ENCODE measurements around the gene STRIP2. TPM values are rescaled to one million over a fixed set of nuclear protein-coding genes. Genes with fewer than 3 reads are reported as not detected.

STRIP2 gene
- total RNA-seq, 3 donors from 2014 or later (not counting 1 experiment from before 2014, with no cell fraction given): 1.7 to 2.3 (median 2.1) TPM

DNA sequence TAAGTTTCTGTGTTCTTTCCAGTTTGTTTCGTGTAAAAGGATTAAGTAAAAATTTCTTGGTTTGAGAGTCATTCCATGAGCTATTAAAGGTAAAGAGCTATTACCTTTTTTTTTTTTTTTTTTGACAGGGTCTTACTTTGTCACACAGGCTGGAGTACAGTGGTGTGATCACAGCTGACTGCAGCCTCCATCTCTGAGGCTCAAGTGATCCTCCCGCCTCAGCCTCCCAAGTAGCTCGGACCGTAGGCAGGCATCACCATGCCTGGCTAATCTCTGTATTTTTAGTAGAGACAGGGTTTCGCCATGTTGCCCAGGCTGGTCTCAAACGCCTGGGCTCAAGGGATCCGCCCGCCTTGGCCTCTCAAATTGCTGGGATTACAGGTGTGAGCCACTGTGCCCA lies 69.5 kb downstream of the STRIP2 start:
- TF ChIP-seq, protein P1, sequence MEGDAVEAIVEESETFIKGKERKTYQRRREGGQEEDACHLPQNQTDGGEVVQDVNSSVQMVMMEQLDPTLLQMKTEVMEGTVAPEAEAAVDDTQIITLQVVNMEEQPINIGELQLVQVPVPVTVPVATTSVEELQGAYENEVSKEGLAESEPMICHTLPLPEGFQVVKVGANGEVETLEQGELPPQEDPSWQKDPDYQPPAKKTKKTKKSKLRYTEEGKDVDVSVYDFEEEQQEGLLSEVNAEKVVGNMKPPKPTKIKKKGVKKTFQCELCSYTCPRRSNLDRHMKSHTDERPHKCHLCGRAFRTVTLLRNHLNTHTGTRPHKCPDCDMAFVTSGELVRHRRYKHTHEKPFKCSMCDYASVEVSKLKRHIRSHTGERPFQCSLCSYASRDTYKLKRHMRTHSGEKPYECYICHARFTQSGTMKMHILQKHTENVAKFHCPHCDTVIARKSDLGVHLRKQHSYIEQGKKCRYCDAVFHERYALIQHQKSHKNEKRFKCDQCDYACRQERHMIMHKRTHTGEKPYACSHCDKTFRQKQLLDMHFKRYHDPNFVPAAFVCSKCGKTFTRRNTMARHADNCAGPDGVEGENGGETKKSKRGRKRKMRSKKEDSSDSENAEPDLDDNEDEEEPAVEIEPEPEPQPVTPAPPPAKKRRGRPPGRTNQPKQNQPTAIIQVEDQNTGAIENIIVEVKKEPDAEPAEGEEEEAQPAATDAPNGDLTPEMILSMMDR (IDR thresholded peaks at IDR 0.05): no peak
- peak overlapping the region; percentile 91 for H3K4me3 Mint-ChIP-seq
- Histone ChIP-seq H3K27ac (ENCODE audit: low read length) (no peak overlapping the region), H3K36me3 (ENCODE audit: control insufficient read depth, insufficient read depth, low read length) (no peaks in the 10 kb centered on the region), H3K4me3 (ENCODE audit: low read length) (no peak overlapping the region), H3K4me1 (ENCODE audit: control insufficient read depth, insufficient read depth, low read length) (peaks cover 33% of the 10 kb centered on the region), H3K27me3 (ENCODE audit: control insufficient read depth, insufficient read depth, low read length) (no peaks in the 10 kb centered on the region), H3K9me3 (ENCODE audit: control insufficient read depth, insufficient read depth, low read length) (no peaks in the 10 kb centered on the region)
- DNase-seq (no peak), ATAC-seq (no peak)
- no peaks in the 10 kb centered on the region for H3K9me3 Mint-ChIP-seq
- H3K4me1 Mint-ChIP-seq: peaks cover 23% of the 10 kb centered on the region in 2 donors
- WGBS (ENCODE audit: insufficient coverage): 98% methylated on average over 7 of the region's 8 CpGs
- peak overlapping the region; percentile 85 to 88 for H3K27ac Mint-ChIP-seq
- no peaks in the 10 kb centered on the region for H3K36me3 Mint-ChIP-seq
- no peaks in the 10 kb centered on the region for H3K27me3 Mint-ChIP-seq (ENCODE audit: low read depth in 2 of 2)
- intact Hi-C loops (cut with micrococcal nuclease): loop anchor here (5.0 kb wide), 1 partner anchor 34 kb away; no protein-coding TSS in a partner anchor

DNA sequence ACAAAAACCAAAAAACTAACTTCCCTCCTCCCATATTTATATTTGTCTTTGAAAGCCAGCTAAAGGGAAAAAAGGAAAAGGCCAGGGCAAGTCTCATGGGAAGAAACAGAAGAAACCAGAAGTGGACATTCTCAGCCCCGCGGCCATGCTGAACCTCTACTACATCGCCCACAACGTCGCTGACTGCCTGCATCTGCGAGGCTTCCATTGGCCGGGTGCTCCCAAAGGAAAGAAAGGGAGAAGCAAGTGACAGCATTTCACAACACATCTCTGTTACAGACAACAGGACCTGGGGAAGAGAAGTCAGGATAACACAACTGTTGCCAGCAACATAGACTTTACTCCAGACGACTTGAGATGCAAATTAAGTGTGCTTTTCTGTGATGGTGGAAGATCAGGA lies 78.0 kb downstream of the STRIP2 start:
- no peak overlapping the region for H3K4me3 ChIP-seq (ENCODE audit: low read length)
- DNase-seq: no peak
- H3K36me3 ChIP-seq (ENCODE audit: control insufficient read depth, insufficient read depth, low read length): no peaks in the 10 kb centered on the region
- peaks cover 3% of the 10 kb centered on the region for H3K4me1 ChIP-seq (ENCODE audit: control insufficient read depth, insufficient read depth, low read length)
- Mint-ChIP-seq H3K9me3 (no peaks in the 10 kb centered on the region), H3K27ac (no peak overlapping the region), H3K27me3 (ENCODE audit: low read depth in 2 of 2) (no peaks in the 10 kb centered on the region), H3K4me3 (no peak overlapping the region), H3K36me3 (no peaks in the 10 kb centered on the region), H3K4me1 (peaks cover 10 to 11% of the 10 kb centered on the region in 2 donors)
- TF ChIP-seq, protein P1 (IDR thresholded peaks at IDR 0.05): no peak
- WGBS (ENCODE audit: insufficient coverage): 86% methylated on average over 8 of the region's 8 CpGs
- no peaks in the 10 kb centered on the region for H3K9me3 ChIP-seq (ENCODE audit: control insufficient read depth, insufficient read depth, low read length)
- no peaks in the 10 kb centered on the region for H3K27me3 ChIP-seq (ENCODE audit: control insufficient read depth, insufficient read depth, low read length)
- no peak overlapping the region for H3K27ac ChIP-seq (ENCODE audit: low read length)
- intact Hi-C loops (cut with micrococcal nuclease): no loop called here
- no peak for ATAC-seq

DNA sequence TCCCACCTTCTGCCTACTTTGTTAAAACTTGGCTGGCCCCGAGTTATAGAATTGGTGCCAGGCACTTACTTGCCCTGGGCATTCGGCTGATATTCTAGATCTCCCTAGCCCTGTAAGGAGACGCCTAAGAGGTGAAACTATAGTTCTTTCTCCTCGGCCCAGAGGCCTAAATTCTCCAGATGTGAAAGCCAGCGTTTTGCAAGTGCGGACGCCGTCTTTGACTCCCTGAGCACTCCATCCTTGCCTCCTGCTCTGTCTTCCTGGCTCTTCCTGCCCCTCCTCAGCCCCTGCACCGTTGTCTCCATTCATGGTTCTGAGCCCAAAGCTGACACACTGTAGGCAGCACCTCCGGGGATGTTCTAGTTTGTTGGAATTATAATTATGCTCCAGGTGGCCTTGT lies 79.3 kb downstream of the STRIP2 start:
- intact Hi-C loops (cut with micrococcal nuclease): no loop called here
- 94% methylated on average over 10 of the region's 10 CpGs for WGBS (ENCODE audit: insufficient coverage)
- no peaks in the 10 kb centered on the region for H3K27me3 ChIP-seq (ENCODE audit: control insufficient read depth, insufficient read depth, low read length)
- no peak overlapping the region for H3K4me3 Mint-ChIP-seq
- H3K27ac Mint-ChIP-seq: no peak overlapping the region
- H3K4me1 ChIP-seq (ENCODE audit: control insufficient read depth, insufficient read depth, low read length): peaks cover 3% of the 10 kb centered on the region
- no peaks in the 10 kb centered on the region for H3K9me3 Mint-ChIP-seq
- no peak overlapping the region for H3K4me3 ChIP-seq (ENCODE audit: low read length)
- DNase-seq: no peak
- TF ChIP-seq, protein P1 (IDR thresholded peaks at IDR 0.05): no peak
- no peaks in the 10 kb centered on the region for H3K27me3 Mint-ChIP-seq (ENCODE audit: low read depth in 2 of 2)
- H3K27ac ChIP-seq (ENCODE audit: low read length): no peak overlapping the region
- no peaks in the 10 kb centered on the region for H3K9me3 ChIP-seq (ENCODE audit: control insufficient read depth, insufficient read depth, low read length)
- H3K36me3 ChIP-seq (ENCODE audit: control insufficient read depth, insufficient read depth, low read length): no peaks in the 10 kb centered on the region
- peaks cover 17 to 20% of the 10 kb centered on the region in 2 donors for H3K4me1 Mint-ChIP-seq
- H3K36me3 Mint-ChIP-seq: no peaks in the 10 kb centered on the region
- no peak for ATAC-seq

DNA sequence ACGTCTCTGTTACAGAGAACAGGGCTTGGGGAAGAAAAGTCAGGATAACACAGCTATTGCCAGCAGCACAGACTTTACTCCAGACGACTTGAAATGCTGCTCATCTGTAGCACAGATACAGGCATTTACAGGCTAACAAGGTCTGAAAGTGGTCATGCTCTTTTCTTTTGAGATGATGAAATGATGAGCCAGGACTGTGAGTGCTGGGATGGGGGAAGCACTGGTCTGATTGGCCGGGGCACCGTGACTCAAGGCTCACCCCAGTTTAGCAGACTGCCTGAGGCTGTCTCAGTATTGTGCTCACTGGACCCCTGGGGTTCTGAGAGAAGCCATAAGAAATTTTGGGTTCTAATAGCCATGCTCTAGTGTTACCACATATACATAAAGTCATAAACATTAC lies 80.5 kb downstream of the STRIP2 start:
- no peaks in the 10 kb centered on the region for H3K36me3 ChIP-seq (ENCODE audit: control insufficient read depth, insufficient read depth, low read length)
- Mint-ChIP-seq H3K4me1 (peaks cover 17 to 20% of the 10 kb centered on the region in 2 donors), H3K9me3 (no peaks in the 10 kb centered on the region), H3K27ac (no peak overlapping the region), H3K36me3 (no peaks in the 10 kb centered on the region), H3K27me3 (ENCODE audit: low read depth in 2 of 2) (no peaks in the 10 kb centered on the region), H3K4me3 (no peak overlapping the region)
- no peak overlapping the region for H3K4me3 ChIP-seq (ENCODE audit: low read length)
- no peak for DNase-seq
- TF ChIP-seq, protein P1 (IDR thresholded peaks at IDR 0.05): no peak
- no peak for ATAC-seq
- no peaks in the 10 kb centered on the region for H3K27me3 ChIP-seq (ENCODE audit: control insufficient read depth, insufficient read depth, low read length)
- no peak overlapping the region for H3K27ac ChIP-seq (ENCODE audit: low read length)
- peaks cover 3% of the 10 kb centered on the region for H3K4me1 ChIP-seq (ENCODE audit: control insufficient read depth, insufficient read depth, low read length)
- WGBS (ENCODE audit: insufficient coverage): 89% methylated on average over 4 of the region's 4 CpGs
- no peaks in the 10 kb centered on the region for H3K9me3 ChIP-seq (ENCODE audit: control insufficient read depth, insufficient read depth, low read length)
- intact Hi-C loops (cut with micrococcal nuclease): no loop called here

All from natural killer cell (primary cell).